ENCODE measurements around the gene TTC5. TPM values are rescaled to one million over a fixed set of nuclear protein-coding genes. Genes with fewer than 3 reads are reported as not detected.

Gene TTC5
- total RNA-seq, 1 donor from 2014 or later, result 32.7 TPM

DNA sequence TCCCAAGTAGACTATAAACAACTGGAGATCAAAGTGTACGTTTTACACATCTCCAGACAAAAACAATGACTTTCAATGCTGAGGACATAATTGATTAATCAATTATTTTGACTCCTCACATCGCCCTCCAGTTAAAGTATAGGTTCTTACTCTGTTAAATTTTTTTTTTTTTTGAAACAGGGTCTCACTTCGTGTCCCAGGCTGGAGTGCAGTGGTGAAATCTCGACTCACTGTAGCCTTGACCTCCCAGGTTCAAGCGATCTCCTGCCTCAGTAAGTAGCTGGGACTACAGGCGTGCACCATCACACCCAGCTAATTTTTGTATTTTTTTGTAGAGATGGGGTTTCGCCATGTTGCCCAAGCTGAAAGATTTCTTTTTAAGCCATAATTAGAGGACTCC, 28.3 kb upstream of the TTC5 start:
- no peak overlapping the region for H3K4me3 Mint-ChIP-seq
- H3K9me3 Mint-ChIP-seq, result no peaks in the 10 kb centered on the region
- TF ChIP-seq, protein P1, sequence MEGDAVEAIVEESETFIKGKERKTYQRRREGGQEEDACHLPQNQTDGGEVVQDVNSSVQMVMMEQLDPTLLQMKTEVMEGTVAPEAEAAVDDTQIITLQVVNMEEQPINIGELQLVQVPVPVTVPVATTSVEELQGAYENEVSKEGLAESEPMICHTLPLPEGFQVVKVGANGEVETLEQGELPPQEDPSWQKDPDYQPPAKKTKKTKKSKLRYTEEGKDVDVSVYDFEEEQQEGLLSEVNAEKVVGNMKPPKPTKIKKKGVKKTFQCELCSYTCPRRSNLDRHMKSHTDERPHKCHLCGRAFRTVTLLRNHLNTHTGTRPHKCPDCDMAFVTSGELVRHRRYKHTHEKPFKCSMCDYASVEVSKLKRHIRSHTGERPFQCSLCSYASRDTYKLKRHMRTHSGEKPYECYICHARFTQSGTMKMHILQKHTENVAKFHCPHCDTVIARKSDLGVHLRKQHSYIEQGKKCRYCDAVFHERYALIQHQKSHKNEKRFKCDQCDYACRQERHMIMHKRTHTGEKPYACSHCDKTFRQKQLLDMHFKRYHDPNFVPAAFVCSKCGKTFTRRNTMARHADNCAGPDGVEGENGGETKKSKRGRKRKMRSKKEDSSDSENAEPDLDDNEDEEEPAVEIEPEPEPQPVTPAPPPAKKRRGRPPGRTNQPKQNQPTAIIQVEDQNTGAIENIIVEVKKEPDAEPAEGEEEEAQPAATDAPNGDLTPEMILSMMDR (IDR thresholded peaks at IDR 0.05), result no peak
- no peaks in the 10 kb centered on the region for H3K27me3 Mint-ChIP-seq
- peaks cover 8% of the 10 kb centered on the region for H3K36me3 Mint-ChIP-seq (ENCODE audit: low read depth)
- H3K27ac Mint-ChIP-seq, result no peak overlapping the region
- DNase-seq, result no peak
- CTCF ChIA-PET, result interaction anchor here (1.5 to 2.3 kb wide), 3 partner anchors 9 to 276 kb away, joined by 4 to 13 read pairs (median 7); partner anchors contain the start of gene PARP2
- no peak for ATAC-seq (ENCODE audit: low read depth)
- intact Hi-C loops (cut with micrococcal nuclease), result loop anchor here (5.0 to 10.0 kb wide), 2 partner anchors 523 to 641 kb away; no protein-coding TSS in a partner anchor
- peaks cover 28% of the 10 kb centered on the region for H3K4me1 Mint-ChIP-seq
- POLR2A ChIA-PET, result interaction anchor here (1.0 to 2.8 kb wide), 3 partner anchors 9 to 279 kb away, joined by 3 to 42 read pairs (median 5); partner anchors contain the start of genes PARP2 and PIP4P1

DNA sequence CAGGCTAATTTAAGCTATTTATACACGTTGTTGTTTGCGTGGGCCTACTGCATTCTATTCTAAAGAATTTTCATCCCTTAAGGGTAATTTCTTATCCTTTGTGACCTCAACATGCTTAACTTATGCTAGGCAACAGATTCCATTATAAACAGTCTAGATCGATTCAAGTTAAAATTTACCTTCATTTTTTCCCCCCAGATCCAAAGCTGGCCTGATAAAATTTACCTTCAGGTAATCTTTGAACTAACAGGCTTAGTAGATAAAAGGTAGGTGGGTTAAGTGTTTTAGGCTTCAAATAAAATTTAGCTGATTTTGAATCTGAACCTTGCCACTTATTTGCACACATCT, 27.7 kb upstream of the TTC5 start:
- Mint-ChIP-seq H3K4me3 (peak overlapping the region; percentile 99), H3K36me3 (ENCODE audit: low read depth) (peaks cover 12% of the 10 kb centered on the region), H3K27ac (peak overlapping the region; percentile 89), H3K27me3 (no peaks in the 10 kb centered on the region), H3K4me1 (peaks cover 28% of the 10 kb centered on the region), H3K9me3 (no peaks in the 10 kb centered on the region)
- DNase-seq, result no peak
- ChIA-PET CTCF (interaction anchor here (1.5 to 2.3 kb wide), 3 partner anchors 9 to 277 kb away, joined by 4 to 13 read pairs (median 7); partner anchors contain the start of gene PARP2), POLR2A (interaction anchor here (0.8 to 2.8 kb wide), 5 partner anchors 9 to 350 kb away, joined by 3 to 42 read pairs (median 3); partner anchors contain the start of genes PARP2, PIP4P1 and TTC5)
- no peak for ATAC-seq (ENCODE audit: low read depth)
- intact Hi-C loops (cut with micrococcal nuclease), result loop anchor here (1.0 to 10.0 kb wide), 7 partner anchors 10 to 641 kb away; partner anchors contain the start of genes PARP2, PIP4P1 and TEP1
- TF ChIP-seq, protein P1 (IDR thresholded peaks at IDR 0.05), result no peak

DNA sequence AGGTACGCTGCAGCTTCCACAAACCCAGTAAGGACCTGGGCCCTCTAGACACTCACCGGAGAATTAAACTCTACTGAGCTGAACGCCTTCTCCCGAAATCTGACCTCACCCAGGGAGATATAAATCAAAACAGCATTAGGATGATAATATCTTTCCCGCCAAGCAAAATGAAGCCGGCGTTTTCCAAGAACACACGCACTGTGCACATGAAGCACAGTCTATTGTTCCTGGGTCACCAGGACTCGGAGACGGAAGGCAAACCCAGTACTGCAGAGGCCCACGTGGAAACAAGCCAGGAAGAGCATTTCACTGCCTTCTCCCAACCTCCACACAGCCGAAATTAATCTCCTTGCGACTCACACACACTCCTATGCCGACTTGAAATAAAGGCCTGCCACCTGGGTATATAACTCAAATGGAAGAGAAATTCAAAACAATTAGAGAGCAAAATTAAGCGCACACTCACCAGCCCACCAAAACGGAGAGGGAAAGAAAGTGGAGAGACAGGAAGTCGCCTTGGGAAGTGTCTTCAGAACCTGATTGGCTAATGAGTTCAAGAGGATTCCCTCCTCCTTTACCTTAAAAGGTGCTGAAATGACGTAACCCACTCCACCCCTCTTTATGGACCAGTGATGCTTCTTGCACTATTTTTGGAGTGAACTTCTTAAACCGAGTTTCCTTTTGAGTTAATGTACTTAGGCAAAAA, 27.2 kb upstream of the TTC5 start, which contains the start of gene CCNB1IP1:
Gene CCNB1IP1 (minus strand): TSS at position 492 of the 706 bp plus-strand sequence. CDS start 16,756 bp downstream, outside the sequence.
- H3K27me3 Mint-ChIP-seq, result no peaks in the 10 kb centered on the region
- H3K4me1 Mint-ChIP-seq, result peaks cover 29% of the 10 kb centered on the region
- TF ChIP-seq, protein P1 (IDR thresholded peaks at IDR 0.05), result no peak
- H3K4me3 Mint-ChIP-seq, result peak within 1 kb of the TSS; percentile 99
- ChIA-PET CTCF (interaction anchor here (1.2 to 2.3 kb wide), 4 partner anchors 10 to 277 kb away, joined by 4 to 13 read pairs (median 6); partner anchors contain the start of gene PARP2), POLR2A (interaction anchor here (0.8 to 2.8 kb wide), 6 partner anchors 10 to 351 kb away, joined by 3 to 42 read pairs (median 3); partner anchors contain the start of genes PARP2, PIP4P1 and TTC5)
- H3K27ac Mint-ChIP-seq, result peak within 1 kb of the TSS; percentile 89
- intact Hi-C loops (cut with micrococcal nuclease), result loop anchor here (1.0 to 10.0 kb wide), 7 partner anchors 10 to 642 kb away; partner anchors contain the start of genes PARP2, PIP4P1 and TEP1
- peak; percentile 97 for ATAC-seq (ENCODE audit: low read depth)
- H3K9me3 Mint-ChIP-seq, result no peaks in the 10 kb centered on the region
- DNase-seq, result no peak
- peaks cover 12% of the 10 kb centered on the region for H3K36me3 Mint-ChIP-seq (ENCODE audit: low read depth)

DNA sequence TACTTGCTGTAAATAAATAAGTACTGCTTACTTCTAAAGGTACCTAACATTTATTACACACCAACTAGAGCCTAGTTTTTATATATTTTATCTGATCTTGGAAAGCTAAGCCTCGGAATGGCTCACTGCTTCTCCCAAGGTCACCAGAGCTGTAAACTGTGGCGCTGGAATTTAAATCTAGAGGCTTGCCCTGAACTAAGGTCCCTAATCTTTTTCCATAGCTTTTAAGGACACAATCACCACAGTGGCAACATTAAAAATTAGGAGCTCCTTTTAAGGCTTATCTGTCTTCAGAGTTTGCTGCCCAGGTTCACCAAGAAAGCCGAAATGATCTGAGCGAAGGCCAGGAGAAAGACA, 26.7 kb upstream of the TTC5 start:
- TF ChIP-seq, protein P1 (IDR thresholded peaks at IDR 0.05), result no peak
- peak overlapping the region; percentile 99 for H3K4me3 Mint-ChIP-seq

More for the DNA sequence above, 26.7 kb upstream of the TTC5 start:
- Mint-ChIP-seq H3K36me3 (ENCODE audit: low read depth) (peaks cover 15% of the 10 kb centered on the region), H3K9me3 (no peaks in the 10 kb centered on the region), H3K27me3 (no peaks in the 10 kb centered on the region), H3K4me1 (peaks cover 35% of the 10 kb centered on the region), H3K27ac (peak overlapping the region; percentile 89)
- ChIA-PET POLR2A (interaction anchor here (0.5 to 2.8 kb wide), 3 partner anchors 10 to 339 kb away, joined by 3 to 42 read pairs (median 4); partner anchors contain the start of genes PARP2 and PIP4P1), CTCF (interaction anchor here (0.8 to 2.3 kb wide), 3 partner anchors 11 to 278 kb away, joined by 3 to 7 read pairs (median 4); partner anchors contain the start of gene PARP2)
- DNase-seq, result no peak
- intact Hi-C loops (cut with micrococcal nuclease), result loop anchor here (2.0 to 10.0 kb wide), 6 partner anchors 34 to 642 kb away; partner anchors contain the start of genes PIP4P1 and TEP1
- ATAC-seq (ENCODE audit: low read depth), result no peak
